Panc1 (cell line): ENCODE measurements around the gene YY1.

ENCODE experiments used
- TF ChIP-seq, protein P1 (sequence below), 2 experiments: IDR thresholded peaks; 2 replicates each; pipeline ENCODE4 v1.6.1; 2011 to 2012; ENCODE audit warnings: low read depth in 2 of 2, control low read depth in 1 of 2, low read length in 1 of 2, mild to moderate bottlenecking in 1 of 2, moderate library complexity in 1 of 2; ENCODE audit not compliant: insufficient read depth in 1 of 2
- TF ChIP-seq, protein P2 (sequence below): fragments of 450-650 bp; IDR thresholded peaks from 2 replicates; pipeline ENCODE4 v1.5.1; 2017; ENCODE audit warnings: mild to moderate bottlenecking

GRCh38 chr14:100192250-100192671 is 46.7 kb upstream of the YY1 start:
- TF ChIP-seq, protein P1, sequence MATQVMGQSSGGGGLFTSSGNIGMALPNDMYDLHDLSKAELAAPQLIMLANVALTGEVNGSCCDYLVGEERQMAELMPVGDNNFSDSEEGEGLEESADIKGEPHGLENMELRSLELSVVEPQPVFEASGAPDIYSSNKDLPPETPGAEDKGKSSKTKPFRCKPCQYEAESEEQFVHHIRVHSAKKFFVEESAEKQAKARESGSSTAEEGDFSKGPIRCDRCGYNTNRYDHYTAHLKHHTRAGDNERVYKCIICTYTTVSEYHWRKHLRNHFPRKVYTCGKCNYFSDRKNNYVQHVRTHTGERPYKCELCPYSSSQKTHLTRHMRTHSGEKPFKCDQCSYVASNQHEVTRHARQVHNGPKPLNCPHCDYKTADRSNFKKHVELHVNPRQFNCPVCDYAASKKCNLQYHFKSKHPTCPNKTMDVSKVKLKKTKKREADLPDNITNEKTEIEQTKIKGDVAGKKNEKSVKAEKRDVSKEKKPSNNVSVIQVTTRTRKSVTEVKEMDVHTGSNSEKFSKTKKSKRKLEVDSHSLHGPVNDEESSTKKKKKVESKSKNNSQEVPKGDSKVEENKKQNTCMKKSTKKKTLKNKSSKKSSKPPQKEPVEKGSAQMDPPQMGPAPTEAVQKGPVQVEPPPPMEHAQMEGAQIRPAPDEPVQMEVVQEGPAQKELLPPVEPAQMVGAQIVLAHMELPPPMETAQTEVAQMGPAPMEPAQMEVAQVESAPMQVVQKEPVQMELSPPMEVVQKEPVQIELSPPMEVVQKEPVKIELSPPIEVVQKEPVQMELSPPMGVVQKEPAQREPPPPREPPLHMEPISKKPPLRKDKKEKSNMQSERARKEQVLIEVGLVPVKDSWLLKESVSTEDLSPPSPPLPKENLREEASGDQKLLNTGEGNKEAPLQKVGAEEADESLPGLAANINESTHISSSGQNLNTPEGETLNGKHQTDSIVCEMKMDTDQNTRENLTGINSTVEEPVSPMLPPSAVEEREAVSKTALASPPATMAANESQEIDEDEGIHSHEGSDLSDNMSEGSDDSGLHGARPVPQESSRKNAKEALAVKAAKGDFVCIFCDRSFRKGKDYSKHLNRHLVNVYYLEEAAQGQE (IDR thresholded peaks at IDR 0.05; ENCODE audit: insufficient read depth in 1 of 2, low read depth in 2 of 2, low read length in 1 of 2): no peak
- TF ChIP-seq, protein P2, sequence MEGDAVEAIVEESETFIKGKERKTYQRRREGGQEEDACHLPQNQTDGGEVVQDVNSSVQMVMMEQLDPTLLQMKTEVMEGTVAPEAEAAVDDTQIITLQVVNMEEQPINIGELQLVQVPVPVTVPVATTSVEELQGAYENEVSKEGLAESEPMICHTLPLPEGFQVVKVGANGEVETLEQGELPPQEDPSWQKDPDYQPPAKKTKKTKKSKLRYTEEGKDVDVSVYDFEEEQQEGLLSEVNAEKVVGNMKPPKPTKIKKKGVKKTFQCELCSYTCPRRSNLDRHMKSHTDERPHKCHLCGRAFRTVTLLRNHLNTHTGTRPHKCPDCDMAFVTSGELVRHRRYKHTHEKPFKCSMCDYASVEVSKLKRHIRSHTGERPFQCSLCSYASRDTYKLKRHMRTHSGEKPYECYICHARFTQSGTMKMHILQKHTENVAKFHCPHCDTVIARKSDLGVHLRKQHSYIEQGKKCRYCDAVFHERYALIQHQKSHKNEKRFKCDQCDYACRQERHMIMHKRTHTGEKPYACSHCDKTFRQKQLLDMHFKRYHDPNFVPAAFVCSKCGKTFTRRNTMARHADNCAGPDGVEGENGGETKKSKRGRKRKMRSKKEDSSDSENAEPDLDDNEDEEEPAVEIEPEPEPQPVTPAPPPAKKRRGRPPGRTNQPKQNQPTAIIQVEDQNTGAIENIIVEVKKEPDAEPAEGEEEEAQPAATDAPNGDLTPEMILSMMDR: no peak
